ENCODE results near the gene SEC24C. TPM values are rescaled to one million over a fixed set of nuclear protein-coding genes. Genes with fewer than 3 reads are reported as not detected.

SEC24C gene
- total RNA-seq, 2 experiments from 2014 or later = 53.6 to 87.1 TPM

GRCh38 chr10:73803680-73804286 is 59.6 kb downstream of the SEC24C start:
- no peaks in the 10 kb centered on the region for H3K9me2 ChIP-seq (ENCODE audit: insufficient read depth, low read length)
- intact Hi-C loops (cut with micrococcal nuclease; ENCODE audit: unreplicated experiment) = no loop called here
- no peaks in the 10 kb centered on the region for H3K79me2 ChIP-seq (ENCODE audit: insufficient read depth, low read depth, low read length)
- no peak overlapping the region for H2AFZ ChIP-seq (ENCODE audit: low read length)
- H3K9me3 ChIP-seq (ENCODE audit: low read length) = no peaks in the 10 kb centered on the region
- ChIA-PET CTCF (ENCODE audit: unreplicated experiment) (no interaction called here), POLR2A (interaction anchor here (1.6 kb wide), 1 partner anchor 20 kb away, joined by 4 read pairs; no protein-coding TSS in a partner anchor)
- H3K27ac ChIP-seq (ENCODE audit: low read depth, low read length, poor library complexity, severe bottlenecking) = peak overlapping the region; percentile 9
- DNase-seq (ENCODE audit: low spot score) = no peak
- peaks cover 86% of the 10 kb centered on the region for H3K36me3 ChIP-seq (ENCODE audit: insufficient read depth, low read length)
- H3K4me2 ChIP-seq (ENCODE audit: low read length) = no peak overlapping the region; the same call in 1 of the 2 replicates
- TF ChIP-seq CTCF (conservative IDR thresholded peaks at IDR 0.05; ENCODE audit: low read length) = no peak
- no TSS peak for BruUV-seq (replicated peaks)
- peaks cover 8% of the 10 kb centered on the region for H3K4me1 ChIP-seq (ENCODE audit: insufficient read depth, low read length, poor library complexity, severe bottlenecking)
- H4K20me1 ChIP-seq (ENCODE audit: insufficient read depth, low read length) = no peaks in the 10 kb centered on the region
- H3K4me3 ChIP-seq (ENCODE audit: low read depth, low read length, poor library complexity, severe bottlenecking) = no peak overlapping the region

GRCh38 chr10:73806176-73806950 is 62.2 kb downstream of the SEC24C start:
- Histone ChIP-seq H3K9me3 (ENCODE audit: low read length) (no peaks in the 10 kb centered on the region), H3K9me2 (ENCODE audit: insufficient read depth, low read length) (no peaks in the 10 kb centered on the region), H2AFZ (ENCODE audit: low read length) (no peak overlapping the region), H3K27ac (ENCODE audit: low read depth, low read length, poor library complexity, severe bottlenecking) (no peak overlapping the region), H3K4me2 (ENCODE audit: low read length) (no peak overlapping the region), H3K79me2 (ENCODE audit: insufficient read depth, low read depth, low read length) (peaks cover 14% of the 10 kb centered on the region; the same call in 1 of the 2 replicates), H3K4me1 (ENCODE audit: insufficient read depth, low read length, poor library complexity, severe bottlenecking) (peaks cover 20% of the 10 kb centered on the region), H3K36me3 (ENCODE audit: insufficient read depth, low read length) (peaks cover 83% of the 10 kb centered on the region), H3K4me3 (ENCODE audit: low read depth, low read length, poor library complexity, severe bottlenecking) (no peak overlapping the region), H4K20me1 (ENCODE audit: insufficient read depth, low read length) (no peaks in the 10 kb centered on the region)
- intact Hi-C loops (cut with micrococcal nuclease; ENCODE audit: unreplicated experiment) = no loop called here
- DNase-seq (ENCODE audit: low spot score) = no peak
- ChIA-PET POLR2A (interaction anchor here (0.9 to 1.3 kb wide), 2 partner anchors 9 to 20 kb away, joined by 3 read pairs; no protein-coding TSS in a partner anchor), CTCF (ENCODE audit: unreplicated experiment) (no interaction called here)
- TF ChIP-seq CTCF (conservative IDR thresholded peaks at IDR 0.05; ENCODE audit: low read length) (no peak), EZH2phosphoT487 (IDR thresholded peaks at IDR 0.05; ENCODE audit: borderline replicate concordance, low read depth, low read length) (no peak)
- no TSS peak for BruUV-seq (replicated peaks)

GRCh38 chr10:73807471-73807870 is 63.3 kb downstream of the SEC24C start:
- intact Hi-C loops (cut with micrococcal nuclease; ENCODE audit: unreplicated experiment) = no loop called here
- H4K20me1 ChIP-seq (ENCODE audit: insufficient read depth, low read length) = no peaks in the 10 kb centered on the region
- no TSS peak for BruUV-seq (replicated peaks)
- no peaks in the 10 kb centered on the region for H3K9me3 ChIP-seq (ENCODE audit: low read length)
- H3K79me2 ChIP-seq (ENCODE audit: insufficient read depth, low read depth, low read length) = peaks cover 14% of the 10 kb centered on the region; the same call in 1 of the 2 replicates
- peaks cover 25% of the 10 kb centered on the region for H3K4me1 ChIP-seq (ENCODE audit: insufficient read depth, low read length, poor library complexity, severe bottlenecking)
- POLR2A ChIA-PET = interaction anchor here (1.3 kb wide), 1 partner anchor 10 kb away, joined by 3 read pairs; no protein-coding TSS in a partner anchor
- DNase-seq (ENCODE audit: low spot score) = no peak
- no peak overlapping the region for H3K4me2 ChIP-seq (ENCODE audit: low read length)
- no peak for TF ChIP-seq CTCF (conservative IDR thresholded peaks at IDR 0.05; ENCODE audit: low read length)
- no peak for TF ChIP-seq EZH2phosphoT487 (IDR thresholded peaks at IDR 0.05; ENCODE audit: borderline replicate concordance, low read depth, low read length)
- H3K9me2 ChIP-seq (ENCODE audit: insufficient read depth, low read length) = no peaks in the 10 kb centered on the region
- peaks cover 72% of the 10 kb centered on the region for H3K36me3 ChIP-seq (ENCODE audit: insufficient read depth, low read length)
- no peak overlapping the region for H3K27ac ChIP-seq (ENCODE audit: low read depth, low read length, poor library complexity, severe bottlenecking)
- H3K4me3 ChIP-seq (ENCODE audit: low read depth, low read length, poor library complexity, severe bottlenecking) = no peak overlapping the region
- CTCF ChIA-PET (ENCODE audit: unreplicated experiment) = no interaction called here
- H2AFZ ChIP-seq (ENCODE audit: low read length) = no peak overlapping the region
